ENCODE data around the gene GMPR.
"Not testable (repeated sequence)": the region's sequence is repeated elsewhere in the genome, so short reads cannot be mapped to it uniquely, and the experiment has no call there.

GMPR gene

GRCh38 chr6:16222826-16223225, 15.6 kb upstream of the GMPR start:
- in situ Hi-C loops (cut with HindIII; ENCODE audit: low pct_ligation_motif_present, low sequenced_read_pairs), result no loop called here
- no peak overlapping the region for H3K27ac ChIP-seq
- no peak for TF ChIP-seq CTCF (IDR thresholded peaks at IDR 0.05; ENCODE audit: low read depth, low read length, missing control alignments)
- no peaks in the 10 kb centered on the region for H3K27me3 ChIP-seq (replicated peaks)
- no peak for DNase-seq
- H3K36me3 ChIP-seq (replicated peaks), result no peaks in the 10 kb centered on the region
- no peak overlapping the region for H3K4me3 ChIP-seq (ENCODE audit: low read depth, low read length)

GRCh38 chr6:16223362-16223761, 15.0 kb upstream of the GMPR start:
- no peaks in the 10 kb centered on the region for H3K36me3 ChIP-seq (replicated peaks)
- in situ Hi-C loops (cut with HindIII; ENCODE audit: low pct_ligation_motif_present, low sequenced_read_pairs), result no loop called here

GRCh38 chr6:16224409-16224808, 14.0 kb upstream of the GMPR start:
- peaks cover 8% of the 10 kb centered on the region for H3K27me3 ChIP-seq (replicated peaks)
- no peaks in the 10 kb centered on the region for H3K36me3 ChIP-seq (replicated peaks)
- H3K4me3 ChIP-seq (ENCODE audit: low read depth, low read length), result no peak overlapping the region
- DNase-seq, result no peak
- no peak overlapping the region for H3K27ac ChIP-seq
- TF ChIP-seq CTCF (IDR thresholded peaks at IDR 0.05; ENCODE audit: low read depth, low read length, missing control alignments), result no peak
- in situ Hi-C loops (cut with HindIII; ENCODE audit: low pct_ligation_motif_present, low sequenced_read_pairs), result no loop called here

More at GRCh38 chr6:16223362-16223761, 15.0 kb upstream of the GMPR start:
- DNase-seq, result no peak
- no peak for TF ChIP-seq CTCF (IDR thresholded peaks at IDR 0.05; ENCODE audit: low read depth, low read length, missing control alignments)
- Histone ChIP-seq H3K27me3 (replicated peaks) (peaks cover under 1% of the 10 kb centered on the region), H3K27ac (no peak overlapping the region), H3K4me3 (ENCODE audit: low read depth, low read length) (no peak overlapping the region)

- H3K36me3 ChIP-seq (replicated peaks); H3K27ac ChIP-seq; in situ Hi-C loops (cut with HindIII; ENCODE audit: low pct_ligation_motif_present, low sequenced_read_pairs); DNase-seq; H3K4me3 ChIP-seq (ENCODE audit: low read depth, low read length): not testable (repeated sequence)
- H3K27me3 ChIP-seq (replicated peaks), result peaks cover 11% of the 10 kb centered on the region
Measured at GRCh38 chr6:16225062-16225731, 13.2 kb upstream of the GMPR start.

- H3K4me3 ChIP-seq (ENCODE audit: low read depth, low read length); in situ Hi-C loops (cut with HindIII; ENCODE audit: low pct_ligation_motif_present, low sequenced_read_pairs); H3K27ac ChIP-seq; DNase-seq; H3K36me3 ChIP-seq (replicated peaks): not testable (repeated sequence)
- peaks cover 11% of the 10 kb centered on the region for H3K27me3 ChIP-seq (replicated peaks)
Measured at GRCh38 chr6:16226117-16227047, 12.0 kb upstream of the GMPR start.

GRCh38 chr6:16227048-16227562, 11.3 kb upstream of the GMPR start:
- no peaks in the 10 kb centered on the region for H3K36me3 ChIP-seq (replicated peaks)
- DNase-seq, result no peak
- no peak overlapping the region for H3K4me3 ChIP-seq (ENCODE audit: low read depth, low read length)
- TF ChIP-seq CTCF (IDR thresholded peaks at IDR 0.05; ENCODE audit: low read depth, low read length, missing control alignments), result no peak
- in situ Hi-C loops (cut with HindIII; ENCODE audit: low pct_ligation_motif_present, low sequenced_read_pairs), result no loop called here
- peaks cover 11% of the 10 kb centered on the region for H3K27me3 ChIP-seq (replicated peaks)
- no peak overlapping the region for H3K27ac ChIP-seq

All from brain microvascular endothelial cell (primary cell).